DND-41 (cell line): ENCODE results near the gene ZAP70.
A peak's percentile ranks its signal among the peaks of the same experiment; 100 is the strongest.

Source experiments
- ATAC-seq: fragments of 200-7000 bp; cut with Tn5 transposase; 3 replicates; pipeline ENCODE4 v1.9.1; 2021; ENCODE audit warnings: low read depth; ENCODE audit not compliant: insufficient read depth
- DNase-seq: peaks from one replicate; pipeline ENCODE4 v3.0.0-alpha.2; 2020
- H2AFZ ChIP-seq: 2 replicates; pipeline ENCODE4 v1.6.0; 2012; ENCODE audit warnings: low read depth, low read length
- H3K27ac ChIP-seq: 2 replicates; pipeline ENCODE4 v1.5.1; 2012; ENCODE audit warnings: low read length, inconsistent platforms
- H3K27me3 ChIP-seq: fragments of 200-600 bp; sonication (generic); 2 replicates; pipeline ENCODE4 v1.6.0; 2012; ENCODE audit warnings: low read length, mild to moderate bottlenecking, inconsistent platforms; ENCODE audit not compliant: insufficient read depth, poor library complexity
- H3K36me3 ChIP-seq: 2 replicates; pipeline ENCODE4 v1.5.1; 2012; ENCODE audit warnings: low read length, inconsistent platforms; ENCODE audit not compliant: insufficient read depth
- H3K4me1 ChIP-seq: 2 replicates; pipeline ENCODE4 v1.5.1; 2012; ENCODE audit warnings: mild to moderate bottlenecking, low read length; ENCODE audit not compliant: insufficient read depth
- H3K4me2 ChIP-seq: 2 replicates; pipeline ENCODE4 v1.6.0; 2012; ENCODE audit warnings: mild to moderate bottlenecking, moderate library complexity, low read length, inconsistent platforms; ENCODE audit not compliant: insufficient read depth
- H3K4me3 ChIP-seq, 2 experiments: fragments of 200-600 bp in 1 of 2; shearing (Covaris generic) in 1 of 2; 2 replicates each; pipeline ENCODE4 v1.5.1; 2012 to 2016; ENCODE audit warnings: inconsistent platforms in 2 of 2, low read length in 2 of 2, mild to moderate bottlenecking in 2 of 2, low read depth in 1 of 2, moderate library complexity in 1 of 2
- H3K79me2 ChIP-seq: 2 replicates; pipeline ENCODE4 v1.6.0; 2012; ENCODE audit warnings: low read length, inconsistent platforms; ENCODE audit not compliant: insufficient read depth
- H3K9ac ChIP-seq: 2 replicates; pipeline ENCODE4 v1.6.0; 2012; ENCODE audit warnings: low read depth, mild to moderate bottlenecking, inconsistent platforms, low read length, moderate library complexity
- H3K9me3 ChIP-seq: 2 replicates; pipeline ENCODE4 v1.5.1; 2012; ENCODE audit warnings: low read length, moderate library complexity, mild to moderate bottlenecking, inconsistent platforms; ENCODE audit not compliant: insufficient read depth, severe bottlenecking
- H4K20me1 ChIP-seq: 2 replicates; pipeline ENCODE4 v1.6.0; 2012; ENCODE audit warnings: low read length; ENCODE audit not compliant: insufficient read depth
- EZH2 ChIP-seq: IDR thresholded peaks from 3 replicates; pipeline ENCODE4 v1.6.1; 2012; ENCODE audit warnings: borderline replicate concordance, low read depth, mild to moderate bottlenecking, moderate library complexity, low read length, inconsistent platforms; ENCODE audit not compliant: severe bottlenecking
- TF ChIP-seq, protein P1 (sequence below): IDR thresholded peaks from 2 replicates; pipeline ENCODE4 v1.5.1; 2012; ENCODE audit warnings: borderline replicate concordance, low read length, moderate library complexity, mild to moderate bottlenecking; ENCODE audit not compliant: poor library complexity, severe bottlenecking; ENCODE audit errors: extremely low read depth

Gene ZAP70

DNA sequence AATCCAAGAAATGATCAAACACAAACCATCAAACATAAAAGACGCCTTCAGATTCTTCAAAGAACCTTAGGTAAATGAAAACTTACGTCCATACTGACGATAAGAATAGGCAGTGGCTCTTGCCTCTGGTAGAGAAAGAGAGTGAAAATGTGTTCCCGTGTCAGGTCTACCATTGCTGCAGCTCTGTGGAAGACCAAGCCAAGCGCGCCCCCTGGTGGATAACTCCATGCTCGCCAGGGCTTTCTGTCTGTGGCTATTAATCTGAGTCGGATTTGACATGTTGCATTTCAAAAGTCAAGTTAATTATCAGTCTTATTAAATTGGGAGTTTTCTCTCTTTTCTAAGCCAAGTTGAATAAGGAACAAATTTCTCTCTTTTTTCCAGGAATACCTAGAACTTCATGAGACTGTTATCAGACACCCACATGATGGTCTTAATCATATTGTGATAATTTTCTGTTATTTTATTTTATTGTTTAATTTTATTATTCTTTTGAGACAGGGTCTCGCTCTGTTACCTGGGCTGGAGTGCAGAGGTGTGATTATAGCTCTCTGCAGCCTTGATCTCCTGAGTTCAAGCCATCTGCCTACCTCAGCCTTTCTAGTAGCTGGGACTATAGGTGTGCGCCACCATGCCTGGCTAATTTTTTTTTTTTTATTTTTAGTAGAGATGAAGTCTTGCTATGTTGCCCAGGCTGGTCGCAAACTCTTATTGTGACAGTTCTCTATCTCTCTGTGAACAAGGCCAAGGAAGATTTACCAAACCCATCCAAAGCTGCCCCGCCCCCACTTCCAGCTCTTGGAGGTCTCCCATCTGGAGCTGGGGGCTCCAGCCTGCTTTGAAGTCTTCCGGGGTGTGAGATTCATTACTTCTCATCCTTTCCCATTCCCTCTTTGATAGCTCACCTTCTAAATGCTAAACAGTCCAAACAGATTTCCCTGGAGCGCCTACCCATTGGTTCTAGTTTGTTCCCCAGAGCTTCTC is 15.8 kb upstream of the ZAP70 start:
- ATAC-seq (peak; percentile 91), DNase-seq (peak; percentile 90)
- H3K27me3 ChIP-seq = no peaks in the 10 kb centered on the region
- peak overlapping the region; percentile 17; the same call in 1 of the 2 replicates for H3K27ac ChIP-seq
- H3K4me1 ChIP-seq = peaks cover 12% of the 10 kb centered on the region
- H3K9me3 ChIP-seq = no peaks in the 10 kb centered on the region
- no peaks in the 10 kb centered on the region for H3K36me3 ChIP-seq
- TF ChIP-seq, protein P1, sequence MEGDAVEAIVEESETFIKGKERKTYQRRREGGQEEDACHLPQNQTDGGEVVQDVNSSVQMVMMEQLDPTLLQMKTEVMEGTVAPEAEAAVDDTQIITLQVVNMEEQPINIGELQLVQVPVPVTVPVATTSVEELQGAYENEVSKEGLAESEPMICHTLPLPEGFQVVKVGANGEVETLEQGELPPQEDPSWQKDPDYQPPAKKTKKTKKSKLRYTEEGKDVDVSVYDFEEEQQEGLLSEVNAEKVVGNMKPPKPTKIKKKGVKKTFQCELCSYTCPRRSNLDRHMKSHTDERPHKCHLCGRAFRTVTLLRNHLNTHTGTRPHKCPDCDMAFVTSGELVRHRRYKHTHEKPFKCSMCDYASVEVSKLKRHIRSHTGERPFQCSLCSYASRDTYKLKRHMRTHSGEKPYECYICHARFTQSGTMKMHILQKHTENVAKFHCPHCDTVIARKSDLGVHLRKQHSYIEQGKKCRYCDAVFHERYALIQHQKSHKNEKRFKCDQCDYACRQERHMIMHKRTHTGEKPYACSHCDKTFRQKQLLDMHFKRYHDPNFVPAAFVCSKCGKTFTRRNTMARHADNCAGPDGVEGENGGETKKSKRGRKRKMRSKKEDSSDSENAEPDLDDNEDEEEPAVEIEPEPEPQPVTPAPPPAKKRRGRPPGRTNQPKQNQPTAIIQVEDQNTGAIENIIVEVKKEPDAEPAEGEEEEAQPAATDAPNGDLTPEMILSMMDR = peak; percentile 99
- no peak for TF ChIP-seq EZH2
- peak overlapping the region; percentile 36 for H3K9ac ChIP-seq
- H4K20me1 ChIP-seq = no peaks in the 10 kb centered on the region
- H3K4me3 ChIP-seq = peak overlapping the region in 1 of 2 experiments; percentile 26; a peak in 2 of 4 replicates
- no peaks in the 10 kb centered on the region for H3K79me2 ChIP-seq
- H3K4me2 ChIP-seq = peak overlapping the region; percentile 58
- H2AFZ ChIP-seq = peak overlapping the region; percentile 53

DNA sequence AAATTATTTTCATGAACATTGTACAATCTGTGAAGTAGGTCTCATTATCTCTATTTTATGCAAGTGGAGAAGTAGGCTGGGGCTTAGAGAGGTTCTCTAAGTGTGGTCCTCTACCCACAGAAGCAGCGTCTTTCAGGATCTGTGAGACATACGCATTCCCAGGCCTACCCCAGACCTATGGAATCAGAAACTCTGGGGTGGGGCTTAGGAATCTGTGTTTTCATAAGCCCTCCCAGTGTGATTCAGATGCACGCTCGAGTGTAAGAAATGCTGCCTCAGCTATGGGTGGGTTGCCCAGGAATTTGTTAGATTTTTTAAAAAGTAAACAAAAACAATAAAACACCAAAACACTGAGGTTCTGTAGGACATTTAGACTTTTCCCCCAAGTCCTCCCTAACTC is 14.8 kb upstream of the ZAP70 start:
- no peak for DNase-seq
- Histone ChIP-seq H3K79me2 (no peaks in the 10 kb centered on the region), H3K9me3 (no peaks in the 10 kb centered on the region), H3K4me2 (no peak overlapping the region), H3K36me3 (no peaks in the 10 kb centered on the region), H3K4me1 (peaks cover 12% of the 10 kb centered on the region), H4K20me1 (no peaks in the 10 kb centered on the region), H2AFZ (no peak overlapping the region), H3K27ac (no peak overlapping the region), H3K9ac (no peak overlapping the region), H3K4me3 (no peak overlapping the region), H3K27me3 (no peaks in the 10 kb centered on the region)
- ATAC-seq = no peak
- TF ChIP-seq, protein P1 = no peak
- no peak for TF ChIP-seq EZH2

DNA sequence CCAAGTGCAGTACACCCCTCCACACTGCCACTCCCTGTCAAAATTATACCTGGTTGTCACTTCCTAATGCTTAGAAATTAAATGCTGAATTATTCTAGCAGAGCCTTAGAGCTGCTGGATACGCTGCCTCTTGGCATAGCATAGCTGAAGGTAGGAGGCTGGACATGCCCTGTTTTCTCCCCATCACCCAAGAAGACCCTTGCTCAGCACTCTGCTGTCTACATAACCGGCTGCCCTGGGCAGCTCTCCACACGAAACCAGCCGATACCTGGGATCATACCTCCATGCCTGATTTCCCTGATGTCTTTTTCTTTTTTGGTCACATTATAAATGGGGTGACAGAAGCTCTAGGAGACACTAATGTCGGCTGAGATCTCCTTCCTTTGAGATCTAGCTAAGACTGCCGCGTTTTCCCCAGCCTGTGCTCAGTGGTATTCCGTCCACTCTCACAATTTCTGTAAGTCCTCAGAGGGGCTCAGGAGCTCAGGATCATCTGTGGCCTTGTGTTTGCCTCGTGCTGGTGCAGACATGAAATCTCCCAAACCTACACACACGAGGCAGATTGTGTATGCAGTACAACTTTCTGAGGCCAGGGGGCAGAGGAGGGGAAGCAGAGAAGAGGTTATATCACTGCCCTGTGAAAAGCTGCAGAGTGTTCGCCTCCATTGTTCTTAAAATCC is 13.5 kb upstream of the ZAP70 start:
- no peak overlapping the region for H3K9ac ChIP-seq
- H3K79me2 ChIP-seq = no peaks in the 10 kb centered on the region
- peak overlapping the region; percentile 64 for H2AFZ ChIP-seq
- H3K4me3 ChIP-seq = no peak overlapping the region
- no peak for TF ChIP-seq EZH2
- TF ChIP-seq, protein P1 = peak; percentile 89
- peak; percentile 92 for ATAC-seq
- H3K4me2 ChIP-seq = no peak overlapping the region
- no peaks in the 10 kb centered on the region for H3K9me3 ChIP-seq
- no peaks in the 10 kb centered on the region for H3K27me3 ChIP-seq
- peak; percentile 85 for DNase-seq
- H3K4me1 ChIP-seq = peaks cover 12% of the 10 kb centered on the region
- no peaks in the 10 kb centered on the region for H4K20me1 ChIP-seq
- H3K36me3 ChIP-seq = no peaks in the 10 kb centered on the region
- peak overlapping the region; percentile 32; the same call in 1 of the 2 replicates for H3K27ac ChIP-seq
